NCI-H2171 treated with DMSO at 0.1 percent for 48 hours (cell line): ENCODE measurements around the gene CHD8.
"Not testable (repeated sequence)": the region's sequence is repeated elsewhere in the genome, so short reads cannot be mapped to it uniquely, and the experiment has no call there.

Source experiments
- DNase-seq: peaks from one replicate; lab custom pipeline; 2025; lab: John Stamatoyannopoulos, UW

CHD8 gene

GRCh38 chr14:21436567-21437062, 19.3 kb downstream of the CHD8 start:
- DNase-seq = peak; percentile 61

GRCh38 chr14:21431126-21431525, 24.8 kb downstream of the CHD8 start:
- no peak for DNase-seq

- peak; percentile 100 for DNase-seq
Measured at GRCh38 chr14:21428930-21429329, 27.0 kb downstream of the CHD8 start.

- DNase-seq = no peak
Measured at GRCh38 chr14:21426692-21427091, 29.2 kb downstream of the CHD8 start.

GRCh38 chr14:21419528-21419927, 36.4 kb downstream of the CHD8 start:
- DNase-seq = no peak

GRCh38 chr14:21415329-21415728, 40.6 kb downstream of the CHD8 start:
- no peak for DNase-seq

- DNase-seq = no peak
Measured at GRCh38 chr14:21414137-21414631, 41.7 kb downstream of the CHD8 start.

GRCh38 chr14:21408147-21408546, 47.8 kb downstream of the CHD8 start:
- no peak for DNase-seq

- no peak for DNase-seq
Measured at GRCh38 chr14:21406213-21406612, 49.7 kb downstream of the CHD8 start.

- no peak for DNase-seq
Measured at GRCh38 chr14:21405097-21405496, 50.8 kb downstream of the CHD8 start.

GRCh38 chr14:21399311-21399870, 56.5 kb downstream of the CHD8 start:
- DNase-seq = peak; percentile 93

GRCh38 chr14:21398901-21399300, 57.0 kb downstream of the CHD8 start:
- DNase-seq = no peak

GRCh38 chr14:21395450-21395849, 60.5 kb downstream of the CHD8 start:
- no peak for DNase-seq

GRCh38 chr14:21385188-21385904, 70.6 kb downstream of the CHD8 start:
- DNase-seq = no peak

- DNase-seq = no peak
Measured at GRCh38 chr14:21384494-21384851, 71.5 kb downstream of the CHD8 start.

GRCh38 chr14:21383848-21384493, 72.0 kb downstream of the CHD8 start, which contains the start of gene SUPT16H:
Gene SUPT16H (minus strand): TSS chr14:21384019. CDS start chr14:21383927, 92 bp downstream.
- DNase-seq = peak; percentile 100

GRCh38 chr14:21382886-21383847, 72.8 kb downstream of the CHD8 start:
- peak; percentile 94 for DNase-seq

- DNase-seq = no peak
Measured at GRCh38 chr14:21382095-21382494, 73.8 kb downstream of the CHD8 start.

GRCh38 chr14:21379338-21379737, 76.6 kb downstream of the CHD8 start:
- DNase-seq = no peak

GRCh38 chr14:21373980-21374379, 81.9 kb downstream of the CHD8 start:
- no peak for DNase-seq

GRCh38 chr14:21372814-21373213, 83.1 kb downstream of the CHD8 start:
- not testable (repeated sequence) for DNase-seq
